NCI-H1436 treated with DMSO at 0.1 percent for 48 hours (cell line): Measurements from ENCODE around the gene GIPC1.

Source experiments
- DNase-seq: peaks from one replicate; lab custom pipeline; 2025; lab: John Stamatoyannopoulos, UW

The GIPC1 gene

DNA sequence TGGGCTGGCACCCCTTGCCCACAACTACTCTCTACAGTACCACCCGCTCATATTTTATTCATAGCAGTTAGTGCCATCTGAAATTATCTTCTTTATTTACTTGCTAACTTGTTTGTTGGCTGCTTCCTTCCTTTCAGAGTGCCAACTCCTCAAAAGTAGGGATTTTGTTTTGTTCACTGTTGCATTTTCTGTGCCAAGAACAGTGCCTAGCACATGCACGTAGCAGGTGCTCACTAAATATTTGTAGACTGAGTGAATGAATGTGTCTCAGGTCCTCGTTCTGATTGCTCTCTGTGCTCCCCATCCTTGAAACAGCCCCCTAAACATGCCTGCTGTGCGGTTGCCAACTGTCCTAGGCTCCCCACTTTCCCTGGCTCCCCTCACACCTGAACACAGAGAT lies 1.5 kb downstream of the GIPC1 start:
- no peak for DNase-seq

DNA sequence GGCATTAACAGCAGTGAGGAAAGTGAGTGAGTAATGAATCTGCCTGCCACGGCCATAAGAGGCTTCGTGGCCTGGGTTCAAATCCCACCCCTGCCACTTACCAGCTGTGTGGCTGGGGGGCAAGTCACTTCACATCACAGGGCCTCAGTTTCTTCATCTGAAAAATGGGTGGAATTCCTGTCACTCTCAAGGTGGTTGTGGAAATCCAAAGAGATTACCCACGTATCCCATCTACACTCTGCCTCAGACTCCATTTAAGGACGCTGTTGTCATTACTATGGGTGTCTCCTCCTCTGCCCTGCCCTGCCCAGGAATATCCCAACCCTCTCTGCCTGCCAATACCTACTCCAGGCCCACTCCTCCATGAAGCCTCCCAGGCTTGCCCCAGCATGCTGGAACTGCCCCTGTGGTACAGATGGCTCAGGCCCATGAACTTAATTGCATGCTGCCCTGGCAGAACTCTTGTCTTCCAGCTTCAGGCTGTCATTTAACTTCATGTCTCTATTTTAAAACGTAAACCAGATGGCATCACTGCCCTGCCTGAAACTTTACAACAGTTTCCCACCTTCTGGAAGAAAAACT lies 3.1 kb downstream of the GIPC1 start:
- DNase-seq: no peak

DNA sequence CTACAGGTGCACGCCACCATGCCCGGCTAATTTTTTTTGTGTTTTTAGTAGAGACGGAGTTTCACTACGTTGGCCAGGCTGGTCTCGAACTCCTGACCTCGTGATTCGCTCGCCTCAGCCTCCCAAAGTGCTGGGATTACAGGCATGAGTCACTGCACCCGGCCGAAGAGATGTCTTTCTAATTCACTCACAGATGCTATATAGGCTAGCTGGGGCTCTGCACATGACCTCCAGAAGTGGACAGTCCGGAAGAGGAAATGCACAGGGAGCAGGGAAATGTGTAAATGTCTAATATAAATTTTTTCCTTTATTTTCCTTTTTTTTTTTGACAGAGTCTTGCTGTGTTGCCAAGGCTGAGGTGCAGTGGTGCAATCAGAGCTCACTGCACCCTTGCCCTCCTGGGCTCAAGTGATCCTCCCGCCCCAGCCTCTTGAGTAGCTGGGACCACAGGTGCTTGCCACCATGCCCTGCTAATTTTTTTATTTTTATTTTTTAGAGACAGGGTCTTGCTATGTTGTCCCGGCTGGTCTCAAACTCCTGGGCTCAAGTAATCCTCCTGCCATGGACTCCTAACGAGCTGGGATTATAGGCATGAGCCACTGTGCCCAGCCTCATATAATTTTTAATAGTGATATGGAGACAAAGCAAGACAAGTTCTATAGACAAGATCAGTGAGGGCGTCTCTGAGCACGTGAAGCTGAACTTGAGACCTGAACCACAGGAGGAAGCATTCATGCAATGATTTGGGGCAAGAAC lies 8.4 kb downstream of the GIPC1 start:
- DNase-seq: no peak

DNA sequence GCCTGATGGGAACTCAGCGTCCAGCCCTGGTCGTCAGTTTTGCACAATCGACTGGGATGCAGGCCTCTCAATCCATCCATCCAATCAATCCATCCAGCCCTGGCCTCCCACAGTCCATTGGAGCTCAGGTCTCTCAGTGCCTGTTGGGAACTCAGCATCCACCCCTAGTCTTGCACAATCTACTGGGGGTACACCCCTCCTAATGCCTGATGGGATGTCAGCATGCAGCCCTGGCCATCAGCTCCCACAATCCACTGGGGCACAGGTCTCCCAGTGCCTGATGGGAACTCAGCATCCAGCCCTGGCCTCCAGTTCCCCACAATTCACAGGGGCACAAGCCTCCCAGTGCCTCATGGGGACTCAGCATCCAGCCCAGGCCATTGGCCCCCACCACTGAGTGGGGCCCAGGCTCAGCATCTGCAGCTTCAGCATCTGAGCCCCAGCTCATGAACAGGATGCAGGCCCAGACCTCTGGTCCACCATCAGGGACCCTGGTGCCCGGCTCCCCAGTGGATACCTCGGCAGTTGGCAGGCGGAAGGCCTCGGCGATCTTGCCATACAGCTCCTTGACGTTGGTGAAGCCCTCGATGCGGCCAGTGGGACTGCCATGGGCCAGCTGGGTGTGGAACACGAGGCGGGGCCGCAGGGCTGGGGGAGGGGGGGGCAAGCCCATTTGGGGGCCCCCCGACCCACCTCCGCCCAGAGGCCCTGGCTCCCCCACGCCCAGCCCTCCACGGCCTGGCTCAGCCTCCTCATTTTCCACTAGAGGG lies 13.6 kb downstream of the GIPC1 start:
- no peak for DNase-seq

DNA sequence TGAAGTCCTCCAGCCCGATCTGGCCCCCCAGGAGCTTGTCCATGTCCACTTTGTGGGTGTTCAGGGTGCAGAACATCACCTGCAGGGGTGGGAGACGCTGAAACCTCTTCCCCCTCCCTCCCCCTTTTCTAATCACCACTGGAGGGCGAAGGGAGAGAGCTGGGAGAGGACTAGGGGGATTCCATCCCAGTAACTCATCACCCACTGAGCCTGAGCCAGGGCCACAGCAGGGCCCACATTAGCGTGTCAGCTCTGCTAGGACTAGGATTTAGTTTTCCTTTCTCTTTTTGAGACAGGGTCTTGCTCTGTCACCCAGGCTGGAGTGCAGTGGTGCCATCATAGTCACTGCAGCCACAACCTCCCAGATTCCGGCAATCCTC lies 15.2 kb downstream of the GIPC1 start:
- DNase-seq: no peak

DNA sequence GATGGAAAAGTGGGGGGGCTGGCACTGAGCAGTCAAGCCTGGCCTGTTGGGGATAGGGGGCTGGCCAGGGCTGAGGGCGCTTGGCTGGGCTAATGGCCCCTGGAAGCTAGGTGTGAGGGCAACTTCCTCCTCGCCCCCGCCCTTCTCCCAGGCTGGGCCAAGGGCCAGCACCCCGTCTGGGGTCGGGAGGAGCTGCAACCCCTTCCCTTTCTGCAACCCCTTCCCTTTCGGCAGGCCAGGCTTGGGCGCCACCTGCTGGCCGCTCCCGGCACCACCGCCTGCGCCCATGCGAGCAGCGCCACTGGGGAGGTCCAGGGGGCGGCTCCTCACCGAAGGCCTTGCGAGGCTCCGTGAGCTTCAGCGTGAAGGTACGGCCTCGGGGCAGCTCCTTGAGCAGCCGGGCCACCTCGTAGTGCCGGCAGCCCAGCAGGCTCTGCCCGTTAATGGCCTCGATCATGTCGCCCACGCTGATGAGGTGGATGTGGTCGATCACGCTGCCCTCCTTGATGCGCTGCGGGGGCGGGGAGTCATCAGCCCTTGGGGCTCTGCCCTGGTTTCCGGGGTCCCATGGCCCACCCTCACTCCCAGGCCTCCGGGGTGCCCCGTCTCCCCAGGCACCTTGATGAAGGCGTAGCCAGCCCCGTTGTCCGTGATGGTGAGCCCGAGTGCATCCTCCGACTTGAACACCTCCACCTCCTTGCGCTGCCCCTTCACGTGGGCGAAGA lies 15.8 kb downstream of the GIPC1 start:
- no peak for DNase-seq

DNA sequence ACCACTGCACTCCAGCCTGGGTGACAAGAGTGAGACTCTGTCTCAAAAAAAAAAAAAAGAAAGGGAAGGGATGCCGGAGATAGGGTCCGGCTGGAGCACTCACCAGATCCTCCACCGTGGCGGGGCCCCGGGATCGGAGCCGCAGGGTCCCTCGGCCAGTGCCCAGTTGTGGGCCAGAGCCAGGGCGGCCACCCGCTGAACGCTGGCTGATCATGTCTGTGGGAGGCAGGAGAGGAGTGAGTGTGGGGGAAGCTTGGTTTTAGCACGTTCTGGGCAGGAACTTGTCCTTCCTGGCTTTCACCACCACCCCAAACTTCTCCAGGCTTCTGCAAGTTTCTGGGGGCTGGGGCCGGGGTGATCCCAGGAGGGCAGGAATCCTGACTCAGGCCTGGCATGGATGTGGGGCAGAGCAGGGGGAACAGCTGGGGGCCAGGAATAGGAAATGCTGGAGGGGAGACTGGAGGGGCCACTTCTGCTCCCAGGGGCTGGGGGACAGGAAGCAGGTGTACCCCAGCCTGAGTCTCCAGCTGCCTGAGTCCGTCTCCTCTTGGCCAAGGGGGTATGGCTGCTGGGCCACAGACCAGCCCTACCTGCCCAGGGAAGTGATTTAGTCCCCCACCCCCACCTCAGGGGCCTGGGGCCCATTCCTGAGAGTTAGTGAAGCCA lies 16.5 kb downstream of the GIPC1 start:
- no peak for DNase-seq

DNA sequence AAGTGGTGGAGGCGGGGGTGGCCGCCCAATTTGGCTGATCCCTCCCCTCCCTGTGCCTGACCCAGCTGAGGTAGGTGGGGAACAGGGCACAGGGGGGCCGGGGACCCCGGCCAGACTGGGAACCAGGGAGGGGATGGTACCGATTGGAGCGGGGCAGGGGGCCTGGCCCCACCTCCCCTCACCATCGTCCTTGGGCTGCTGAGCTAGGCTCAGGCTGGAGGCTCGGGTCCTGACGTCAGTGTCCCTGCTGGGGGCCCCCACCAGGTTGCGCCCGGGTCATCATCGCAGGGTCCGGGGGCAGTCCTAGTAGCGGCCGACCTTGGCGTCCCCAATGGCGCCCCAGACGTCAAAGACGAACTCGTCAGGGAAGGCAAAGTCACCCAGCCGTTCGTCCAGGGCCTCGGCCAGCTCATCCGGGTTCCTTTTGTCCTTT lies 17.8 kb downstream of the GIPC1 start:
- no peak for DNase-seq

DNA sequence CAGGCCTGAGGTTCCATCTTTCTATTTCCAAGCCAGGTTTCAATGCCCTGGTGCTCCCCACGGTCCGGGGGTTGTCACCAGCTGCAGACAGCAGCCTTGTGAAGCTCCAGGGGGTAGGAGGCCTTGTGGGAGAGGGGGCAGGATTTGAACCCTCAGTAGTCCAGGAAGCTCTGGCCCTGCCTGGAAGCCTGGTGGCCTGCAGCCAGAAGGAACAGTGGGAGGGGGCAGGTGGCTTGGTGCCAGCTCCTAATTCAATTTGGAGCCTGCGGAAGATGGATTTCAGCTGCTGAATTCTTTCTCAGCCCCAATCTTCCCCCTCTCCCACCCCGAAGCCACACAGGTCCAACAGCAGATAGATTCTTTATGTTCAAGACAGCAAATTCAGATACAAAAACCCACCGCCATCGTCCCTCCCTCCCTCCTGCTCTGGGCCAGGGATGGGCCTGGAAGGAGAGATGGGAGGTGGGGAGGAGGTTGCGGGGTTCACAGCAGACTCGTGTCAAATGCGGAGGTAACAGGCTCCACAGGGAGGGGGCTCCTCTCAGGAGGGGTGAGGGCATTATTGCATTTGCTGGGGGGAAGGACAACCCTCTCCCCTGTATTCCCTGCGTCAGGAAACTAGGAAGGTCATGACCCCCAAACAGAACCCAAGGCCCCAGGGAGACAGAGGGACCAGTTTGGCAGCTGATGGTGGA lies 18.4 kb downstream of the GIPC1 start:
- DNase-seq: no peak

DNA sequence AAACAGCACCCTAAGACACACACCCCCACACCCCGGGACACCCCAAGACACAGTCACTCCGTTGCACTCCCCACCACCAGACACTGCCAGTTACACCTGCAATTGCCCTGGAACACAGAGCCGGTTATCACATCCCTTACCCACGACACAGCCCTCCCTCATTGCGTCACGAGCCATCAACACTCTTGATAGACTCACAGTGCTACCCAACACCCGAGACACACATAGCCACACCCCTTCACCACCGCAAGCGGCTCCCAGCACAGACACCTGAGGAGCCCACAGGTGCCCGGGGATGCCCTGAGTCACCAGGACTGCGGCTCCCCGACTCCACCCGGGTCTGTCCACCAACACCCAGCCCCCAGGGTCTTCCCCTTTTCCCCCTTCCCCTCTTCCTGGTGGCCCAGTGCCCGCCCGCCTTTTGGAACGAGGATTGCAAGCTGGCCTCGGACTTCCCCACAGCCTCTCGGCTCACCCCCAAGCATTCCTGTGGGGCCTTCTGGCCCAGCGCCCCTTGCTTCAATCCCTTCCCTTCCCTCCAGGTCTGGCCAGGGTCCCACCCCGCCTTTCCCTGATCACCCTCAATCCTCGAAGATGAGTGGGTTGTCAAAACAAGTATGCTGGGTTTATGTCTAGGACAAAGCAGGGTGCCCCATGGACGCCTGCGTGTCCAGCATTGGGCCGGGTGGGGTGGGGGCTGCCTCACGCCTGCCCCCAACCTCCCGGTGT lies 19.1 kb downstream of the GIPC1 start:
- no peak for DNase-seq

DNA sequence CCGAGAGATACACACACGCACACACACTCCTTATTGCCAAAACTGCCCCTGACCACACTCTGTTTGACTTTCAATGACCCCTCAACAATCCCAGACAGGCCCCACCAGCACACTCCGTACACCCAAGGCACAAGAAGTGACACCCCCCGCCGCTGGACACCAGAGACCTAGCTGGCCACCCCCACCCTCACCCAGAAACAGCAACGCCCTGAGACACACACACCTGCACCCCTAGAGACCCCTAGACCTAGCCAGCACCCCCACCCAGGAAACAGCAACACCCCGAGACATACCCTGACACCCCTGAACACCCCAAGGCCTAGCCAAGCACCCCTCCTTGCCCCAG lies 19.6 kb downstream of the GIPC1 start:
- DNase-seq: no peak

DNA sequence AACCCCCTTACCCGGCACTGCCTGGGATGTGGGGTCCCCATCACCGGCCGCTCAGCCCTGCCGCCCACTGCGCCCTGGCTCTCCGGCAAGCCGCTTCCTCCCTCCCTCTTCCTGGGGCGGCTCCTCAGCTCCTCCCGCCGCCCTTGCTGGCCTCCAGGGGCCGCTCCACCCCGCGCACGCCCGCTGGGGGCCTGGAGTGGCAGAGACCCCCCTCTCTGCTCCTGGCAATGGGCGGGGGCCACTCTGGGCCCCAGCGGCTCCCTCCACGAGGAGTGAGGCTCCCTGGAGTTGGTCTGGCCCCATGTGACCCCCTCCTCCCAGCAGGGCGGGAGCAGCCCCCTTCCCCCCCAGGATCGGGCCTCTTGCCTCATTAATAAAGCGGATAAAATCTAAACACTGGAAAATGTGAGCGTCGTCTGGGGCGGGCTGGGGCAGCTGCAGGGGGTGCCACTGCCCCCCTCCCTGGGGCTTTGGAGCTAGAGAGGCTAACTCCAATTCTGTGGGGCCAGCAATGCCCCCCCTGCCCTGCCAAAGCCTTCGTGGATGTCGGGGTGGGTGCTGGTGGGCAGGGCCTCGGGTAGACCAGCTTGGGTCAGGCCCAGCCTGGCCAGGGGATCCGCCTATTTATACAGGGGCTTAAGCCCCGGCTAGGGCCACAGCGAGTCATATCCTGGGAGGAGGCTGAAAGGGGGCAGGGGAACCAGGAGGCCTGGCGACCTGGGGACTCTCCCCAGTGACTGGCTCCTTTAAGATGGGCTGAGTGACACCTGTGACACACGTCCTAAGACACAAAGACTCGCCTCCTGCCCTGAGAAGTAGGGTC lies 20.5 kb downstream of the GIPC1 start, which contains the start of gene PTGER1:
Gene PTGER1, minus strand, starts transcription at position 104 of the 823 bp plus-strand sequence. CDS start 1,034 bp downstream, outside the sequence.
- no peak for DNase-seq

DNA sequence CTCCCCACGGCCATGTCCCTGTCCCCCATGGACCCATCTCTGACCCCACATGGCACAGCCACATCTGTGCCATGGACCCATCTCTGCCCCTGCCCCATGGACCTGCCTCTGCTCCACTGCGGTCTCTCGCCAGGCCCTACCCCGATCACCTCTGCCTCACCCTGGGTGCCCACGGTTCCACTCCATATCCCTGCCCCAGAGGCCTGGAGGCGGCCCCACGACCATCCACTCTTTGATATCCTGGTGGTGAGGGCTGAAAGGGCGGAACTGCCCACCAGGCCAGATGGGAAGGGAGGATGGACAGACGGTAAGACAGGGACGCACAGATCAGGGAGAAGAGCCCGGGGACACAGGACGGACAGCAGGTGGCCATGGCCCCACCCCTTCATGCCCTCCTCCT lies 21.1 kb downstream of the GIPC1 start:
- DNase-seq: no peak

DNA sequence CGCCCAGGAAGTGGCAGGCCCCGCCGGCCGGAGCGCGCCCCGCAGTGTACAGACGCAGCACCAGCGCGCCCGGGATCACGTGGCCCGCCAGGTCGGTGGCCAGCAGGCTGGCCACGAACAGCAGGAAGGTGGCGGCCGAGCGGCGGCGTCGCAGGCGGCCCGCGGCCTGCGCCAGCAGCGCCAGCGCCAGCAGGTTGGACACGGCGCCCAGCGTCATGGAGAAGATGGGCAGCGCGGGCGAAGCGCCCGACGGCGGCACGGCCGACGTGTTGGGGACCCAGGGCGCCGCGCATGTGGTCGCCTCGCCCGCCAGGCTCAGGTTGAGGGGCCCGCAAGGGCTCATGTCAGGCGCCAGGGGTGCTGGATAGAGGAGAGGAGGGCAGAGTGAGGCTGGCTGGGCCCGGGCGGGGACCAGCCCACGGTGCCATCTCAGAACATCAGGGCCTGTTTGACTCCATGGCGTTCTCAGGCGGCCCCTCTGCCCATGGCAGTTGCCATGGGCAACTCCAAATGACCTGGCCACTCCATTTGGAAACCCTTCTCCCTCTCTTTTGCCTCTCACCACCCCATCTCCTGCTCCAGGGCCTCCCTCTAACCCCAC lies 21.8 kb downstream of the GIPC1 start:
- DNase-seq: no peak

DNA sequence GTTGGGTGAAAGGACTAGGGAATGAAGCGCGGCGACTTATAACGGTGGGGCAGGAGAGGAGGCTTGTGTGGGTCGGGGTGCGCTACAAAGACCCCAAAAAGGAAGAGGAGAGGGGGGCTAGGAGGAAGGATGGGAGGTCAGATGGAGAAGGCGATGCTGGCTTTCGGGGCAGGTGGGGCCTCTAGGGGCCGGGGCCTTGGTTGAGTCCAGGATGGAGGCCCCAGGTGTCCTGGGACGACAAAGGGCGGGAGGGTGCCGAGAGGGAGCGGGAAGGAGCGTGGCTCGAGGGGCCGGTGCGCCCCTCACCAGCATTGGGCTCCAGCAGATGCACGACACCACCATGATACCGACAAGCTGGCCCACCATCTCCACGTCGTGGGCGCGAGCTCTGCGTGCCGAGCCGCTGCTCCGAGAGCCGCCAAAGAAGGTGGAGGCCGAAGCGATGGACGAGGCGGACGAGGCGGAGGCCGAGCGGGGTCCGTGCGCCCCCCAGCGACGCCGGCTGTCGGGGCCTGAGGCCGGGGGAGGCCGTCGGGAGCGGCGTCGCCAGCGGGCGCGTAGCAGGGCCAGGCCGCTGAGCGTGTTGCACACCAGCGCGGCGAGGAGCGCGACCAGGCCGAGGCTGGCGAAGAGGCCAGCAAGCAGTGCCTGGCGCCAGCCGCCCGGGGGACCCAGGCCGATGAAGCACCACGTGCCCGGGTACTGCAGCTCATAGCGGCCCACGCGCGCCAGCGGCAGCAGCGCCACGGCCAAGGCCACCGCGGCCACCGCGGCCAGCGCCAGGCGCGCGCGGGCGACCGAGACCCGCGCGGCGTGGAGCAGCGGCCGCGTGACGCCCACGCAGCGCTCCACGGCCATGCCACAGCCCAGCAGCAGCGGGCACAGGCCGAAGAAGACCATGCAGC lies 22.6 kb downstream of the GIPC1 start:
- no peak for DNase-seq

DNA sequence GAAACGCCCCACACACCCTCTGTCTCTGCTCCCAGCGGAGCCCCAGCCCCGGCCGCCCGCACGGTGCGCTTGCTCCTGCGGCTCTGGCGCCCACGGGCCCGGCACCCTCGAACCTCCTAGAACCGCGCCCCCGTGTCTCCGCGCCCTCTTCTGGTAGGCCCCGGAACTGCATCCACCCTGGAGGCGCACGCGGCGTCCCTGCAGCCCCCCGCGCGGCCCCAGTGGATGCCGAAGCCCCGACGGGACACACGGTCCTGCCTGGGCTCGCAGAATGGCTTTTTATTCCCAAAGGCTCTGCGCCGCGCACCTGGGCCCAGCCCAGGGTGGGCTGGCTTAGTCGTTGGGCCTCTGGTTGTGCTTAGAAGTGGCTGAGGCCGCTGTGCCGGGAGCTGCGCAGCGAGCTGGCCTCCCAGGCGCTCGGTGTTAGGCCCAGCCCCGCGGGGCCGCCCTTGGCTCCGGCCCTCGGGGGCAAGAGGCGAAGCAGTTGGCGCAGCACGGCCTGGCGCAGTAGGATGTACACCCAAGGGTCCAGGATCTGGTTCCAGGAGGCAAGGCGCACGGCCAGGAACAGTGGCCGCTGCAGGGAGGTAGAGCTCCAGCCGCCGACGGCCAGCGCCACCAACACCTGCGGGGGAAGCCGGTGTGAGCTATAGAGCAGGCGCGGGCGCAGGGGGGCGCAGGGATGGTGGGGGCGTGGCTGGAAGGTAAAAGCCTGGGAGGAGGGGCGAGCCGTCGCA lies 23.6 kb downstream of the GIPC1 start:
- DNase-seq: no peak

DNA sequence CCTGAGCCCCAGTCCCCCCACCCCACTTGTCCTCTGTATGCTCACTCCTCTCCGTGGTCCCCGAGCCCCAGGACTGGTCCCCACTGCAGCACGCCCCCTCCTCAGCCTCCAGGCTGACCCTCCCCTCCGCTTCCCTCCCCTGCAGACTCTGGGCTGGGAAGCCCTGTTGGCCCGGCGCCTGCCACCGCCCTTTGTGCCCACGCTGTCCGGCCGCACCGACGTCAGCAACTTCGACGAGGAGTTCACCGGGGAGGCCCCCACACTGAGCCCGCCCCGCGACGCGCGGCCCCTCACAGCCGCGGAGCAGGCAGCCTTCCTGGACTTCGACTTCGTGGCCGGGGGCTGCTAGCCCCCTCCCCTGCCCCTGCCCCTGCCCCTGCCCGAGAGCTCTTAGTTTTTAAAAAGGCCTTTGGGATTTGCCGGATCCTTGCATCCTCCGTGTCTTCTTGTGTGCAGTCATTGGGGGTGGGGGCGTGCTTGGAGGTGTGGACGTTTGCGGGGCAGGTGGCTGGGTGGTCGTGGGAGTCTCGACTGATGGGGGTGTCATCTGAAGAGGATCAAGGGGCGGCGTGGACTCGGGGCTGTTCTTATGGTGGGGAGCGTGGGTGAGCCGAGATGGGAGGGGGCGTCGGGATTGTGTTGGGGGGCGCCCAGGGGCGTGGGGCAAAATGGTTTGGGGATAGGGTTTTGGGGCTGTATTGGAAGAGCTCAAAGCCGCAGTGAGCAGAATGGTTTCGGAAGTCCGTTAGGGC lies 24.3 kb downstream of the GIPC1 start:
- DNase-seq: no peak
